K562 (cell line): ENCODE measurements around the gene TEDDM1. TPM values are rescaled to one million over a fixed set of nuclear protein-coding genes. Genes with fewer than 3 reads are reported as not detected.
A peak's percentile ranks its signal among the peaks of the same experiment; 100 is the strongest.

Experiments
- ATAC-seq: fragments of 200-7000 bp; cut with Tn5 transposase; 3 replicates; pipeline ENCODE4 v1.9.1; 2020; ENCODE audit warnings: moderate library complexity
- BruUV-seq: library from RNA; stranded (reverse); fragments of 400-500 nt; replicated peaks from 2 replicates; lab custom pipeline; 2021; lab: Mats Ljungman, UMichigan
- CTCF ChIA-PET: fragments of 300-600 bp; formaldehyde crosslinking; extraction: SDS; loops from one replicate; lab custom pipeline; 2021; ENCODE audit warnings: low intra/inter-chr PET ratio; lab: Yijun Ruan, JAX
- POLR2A ChIA-PET: fragments of 300-600, 350-650 bp; sonication (Branson Sonifier 250); formaldehyde crosslinking; extraction: SDS; loops from one replicate; lab custom pipeline; 2021; ENCODE audit warnings: antibody characterized with exemption, inconsistent platforms; lab: Yijun Ruan, JAX
- DNase-seq, 4 experiments: peaks; one replicate each; pipeline versions ENCODE4 v3.0.0 to v3.0.0-alpha.2; 2011 to 2018; ENCODE audit warnings: low spot score in 3 of 4, mixed read lengths in 3 of 4; ENCODE audit errors: extremely low read depth in 1 of 4
- FAIRE-seq: peaks from 2 replicates; lab custom pipeline; 2011; peaks lifted over from hg19 to GRCh38; lab: Jason Lieb, UNC
- H2AFZ ChIP-seq: 2 replicates; pipeline ENCODE4 v1.6.0; 2011; ENCODE audit warnings: low read depth, low read length, control low read depth, inconsistent platforms
- H3K27ac ChIP-seq: fragments of 200-600 bp; 3 replicates; pipeline ENCODE4 v1.8.0; 2011; ENCODE audit warnings: low read depth, mild to moderate bottlenecking, control low read depth, inconsistent platforms, low read length, moderate library complexity, mixed read lengths; ENCODE audit errors: extremely low read depth
- H3K27me3 ChIP-seq, 2 experiments: fragments of 300-600 bp in 1 of 2; 2 replicates in 1 of 2; 3 replicates in 1 of 2; pipeline versions ENCODE4 v1.6.0 to v1.8.0; 2011; ENCODE audit warnings: inconsistent platforms in 2 of 2, low read length in 2 of 2, mild to moderate bottlenecking in 1 of 2, mixed read lengths in 1 of 2, moderate library complexity in 1 of 2; ENCODE audit not compliant: control insufficient read depth in 2 of 2, insufficient read depth in 2 of 2
- H3K36me3 ChIP-seq: fragments of 300-600 bp; 3 replicates; pipeline ENCODE4 v1.8.0; 2011; ENCODE audit warnings: mild to moderate bottlenecking, low read length, inconsistent platforms; ENCODE audit not compliant: control insufficient read depth, insufficient read depth
- H3K4me1 ChIP-seq, 2 experiments: fragments of 200-600 bp in 1 of 2; replicated peaks in 1 of 2; 2 replicates in 1 of 2; 3 replicates in 1 of 2; pipeline versions ENCODE4 v1.5.1 to v1.8.0; 2011; ENCODE audit warnings: inconsistent platforms in 2 of 2, low read length in 2 of 2, mild to moderate bottlenecking in 1 of 2, mixed read lengths in 1 of 2, moderate library complexity in 1 of 2; ENCODE audit not compliant: control insufficient read depth in 2 of 2, insufficient read depth in 2 of 2
- H3K4me2 ChIP-seq: 2 replicates; pipeline ENCODE4 v1.6.1; 2011; ENCODE audit warnings: low read length, control low read depth, inconsistent platforms, mixed read lengths; ENCODE audit not compliant: insufficient read depth
- H3K4me3 ChIP-seq: fragments of 200-600 bp; sonication (generic), shearing (Covaris generic); 2 replicates; pipeline ENCODE4 v1.5.1; 2016; ENCODE audit warnings: control low read depth, inconsistent platforms
- H3K79me2 ChIP-seq: fragments of 200-600 bp; 3 replicates; pipeline ENCODE4 v1.8.0; 2011; ENCODE audit warnings: low read length, inconsistent platforms; ENCODE audit not compliant: control insufficient read depth, insufficient read depth
- H3K9ac ChIP-seq, 2 experiments: 2 replicates each; pipeline versions ENCODE4 v1.6.0 to v1.6.1; 2011; ENCODE audit warnings: low read depth in 2 of 2, low read length in 2 of 2, control low read depth in 1 of 2, inconsistent platforms in 1 of 2, mild to moderate bottlenecking in 1 of 2, mixed read lengths in 1 of 2; ENCODE audit not compliant: insufficient read depth in 1 of 2
- H3K9me1 ChIP-seq: one replicate; pipeline ENCODE4 v1.6.0; 2011; ENCODE audit warnings: inconsistent platforms, mild to moderate bottlenecking, low read length, moderate library complexity; ENCODE audit not compliant: control insufficient read depth, insufficient read depth
- H3K9me3 ChIP-seq: replicated peaks from 2 replicates; pipeline ENCODE4 v1.5.1; 2011; ENCODE audit warnings: low read depth, low read length, inconsistent platforms; ENCODE audit not compliant: control insufficient read depth, insufficient read depth
- H4K20me1 ChIP-seq: replicated peaks from 2 replicates; pipeline ENCODE4 v1.6.1; 2011; ENCODE audit warnings: low read length, inconsistent platforms, mixed read lengths; ENCODE audit not compliant: control insufficient read depth, insufficient read depth
- ASH1L ChIP-seq: fragments of 450-650 bp; IDR thresholded peaks from 2 replicates; pipeline ENCODE4 v1.6.1; 2018; ENCODE audit warnings: borderline replicate concordance, mild to moderate bottlenecking, low read depth; ENCODE audit not compliant: partially characterized antibody
- CSDE1 ChIP-seq, 2 experiments: fragments of 450-650 bp; IDR thresholded peaks; 2 replicates each; pipeline ENCODE4 v1.6.1; 2016; ENCODE audit warnings: mild to moderate bottlenecking in 1 of 2
- ELF1 ChIP-seq: fragments of 200-800 bp; sonication (Bioruptor generic); IDR thresholded peaks from 2 replicates; pipeline ENCODE4 v1.6.1; 2016; ENCODE audit warnings: missing genetic modification characterization, missing compliant biosample characterization
- ELK3 ChIP-seq: fragments of 450-650 bp; formaldehyde crosslinking; IDR thresholded peaks from 2 replicates; pipeline ENCODE4 v1.4.0; 2020; ENCODE audit warnings: mild to moderate bottlenecking
- GABPB1 ChIP-seq: sonication (generic); formaldehyde crosslinking; IDR thresholded peaks from 2 replicates; pipeline ENCODE4 v1.8.0; 2022; ENCODE audit warnings: mild to moderate bottlenecking, missing genetic modification reagents
- JUND ChIP-seq, 2 experiments: IDR thresholded peaks; 2 replicates in 1 of 2; 3 replicates in 1 of 2; pipeline ENCODE4 v1.6.1; 2011; ENCODE audit warnings: borderline replicate concordance in 2 of 2, low read depth in 2 of 2, low read length in 2 of 2, improper control_type of control experiment in 1 of 2, missing biosample characterization in 1 of 2, missing genetic modification characterization in 1 of 2, missing genetic modification reagents in 1 of 2
- KLF13 ChIP-seq: fragments of 450-650 bp; IDR thresholded peaks from 2 replicates; pipeline ENCODE4 v1.6.1; 2016; ENCODE audit warnings: missing genetic modification characterization, low read depth, mild to moderate bottlenecking, missing compliant biosample characterization, moderate library complexity, borderline replicate concordance
- MCM3 ChIP-seq: fragments of 450-650 bp; IDR thresholded peaks from 2 replicates; pipeline ENCODE4 v1.6.1; 2016
- MEF2A ChIP-seq: IDR thresholded peaks from 2 replicates; pipeline ENCODE4 v1.6.1; 2011; ENCODE audit warnings: low read depth, mild to moderate bottlenecking, low read length, moderate library complexity; ENCODE audit not compliant: control insufficient read depth
- ZNF316 ChIP-seq: fragments of 450-650 bp; IDR thresholded peaks from 2 replicates; pipeline ENCODE4 v1.6.1; 2016
- ZNF431 ChIP-seq: sonication (generic); formaldehyde crosslinking; IDR thresholded peaks from 2 replicates; pipeline ENCODE4 v1.8.0; 2022; ENCODE audit warnings: mild to moderate bottlenecking, missing genetic modification reagents
- ZNF764 ChIP-seq: fragments of 250-450 bp; sonication (Bioruptor Pico); IDR thresholded peaks from 2 replicates; pipeline ENCODE4 v1.4.0; 2020; ENCODE audit warnings: low read depth, mild to moderate bottlenecking, moderate library complexity
- WGBS: fragments of 100-300 bp; shearing (Covaris generic); methylation state at CpG from one replicate; pipeline ENCODE4 v1.1.6; 2016; ENCODE audit warnings: low coverage, mixed read lengths; ENCODE audit not compliant: insufficient coverage; ENCODE audit errors: missing lambda C conversion rate; 5-methylcytosine and 5-hydroxymethylcytosine counted together
- in situ Hi-C: fragments of 300-500 bp; cut with MboI; formaldehyde crosslinking; loops from 4 replicates; pipeline ENCODE4 v1.15.0; 2018; ENCODE audit warnings: inconsistent platforms, mixed read lengths
- intact Hi-C: fragments of 100-400 bp; cut with micrococcal nuclease; formaldehyde crosslinking; loops from 2 replicates; pipeline ENCODE4 v1.14.2; 2022
- polyA plus RNA-seq, 8 experiments: library from polyadenylated mRNA; depleted of rRNA in 4 of 8; stranded (reverse) in 5 of 8; unstranded in 3 of 8; fragments of >200 nt; fragmentation: Nextera tagmentation in 2 of 8; fragmentation: Illumina TruSeq in 1 of 8; extraction: Ambion mirVana in 2 of 8; extraction: Trizol in 1 of 8; gene quantifications; 2 replicates each; pipeline versions ENCODE4 v1.2.1 to v1.2.3, GENCODE V29; 2011 to 2014; ENCODE audit warnings: inconsistent platforms in 1 of 8, missing spikeins in 1 of 8
- total RNA-seq, 7 experiments: library from RNA; depleted of rRNA in 6 of 7; stranded (reverse); fragments of >200 nt in 6 of 7; fragmentation: Illumina TruSeq in 2 of 7; extraction: Trizol in 2 of 7; gene quantifications; 2 replicates each; pipeline versions ENCODE4 v1.2.1 to v1.2.3, GENCODE V29; 2011 to 2021; ENCODE audit warnings: low replicate concordance in 1 of 7
- TF ChIP-seq, protein P1 (sequence below): fragments of 150-350 bp; IDR thresholded peaks from 2 replicates; pipeline ENCODE4 v1.6.1; 2014; ENCODE audit warnings: low read depth, mild to moderate bottlenecking, low read length, borderline replicate concordance
- TF ChIP-seq, protein P2 (sequence below), 3 experiments: IDR thresholded peaks in 2 of 3; conservative IDR thresholded peaks in 1 of 3; 2 replicates each; pipeline ENCODE4 v1.5.1; 2011 to 2012; ENCODE audit warnings: low read length in 3 of 3, mild to moderate bottlenecking in 3 of 3, control low read depth in 2 of 3, improper control_type of control experiment in 1 of 3, inconsistent platforms in 1 of 3, low read depth in 1 of 3, mixed read lengths in 1 of 3, moderate library complexity in 1 of 3; ENCODE audit not compliant: insufficient read depth in 2 of 3

The TEDDM1 gene
- total and polyA plus RNA-seq, 9 of the 15 experiments (the other 6 are each of a cell fraction or from before 2014, with no cell fraction given) = not detected

DNA sequence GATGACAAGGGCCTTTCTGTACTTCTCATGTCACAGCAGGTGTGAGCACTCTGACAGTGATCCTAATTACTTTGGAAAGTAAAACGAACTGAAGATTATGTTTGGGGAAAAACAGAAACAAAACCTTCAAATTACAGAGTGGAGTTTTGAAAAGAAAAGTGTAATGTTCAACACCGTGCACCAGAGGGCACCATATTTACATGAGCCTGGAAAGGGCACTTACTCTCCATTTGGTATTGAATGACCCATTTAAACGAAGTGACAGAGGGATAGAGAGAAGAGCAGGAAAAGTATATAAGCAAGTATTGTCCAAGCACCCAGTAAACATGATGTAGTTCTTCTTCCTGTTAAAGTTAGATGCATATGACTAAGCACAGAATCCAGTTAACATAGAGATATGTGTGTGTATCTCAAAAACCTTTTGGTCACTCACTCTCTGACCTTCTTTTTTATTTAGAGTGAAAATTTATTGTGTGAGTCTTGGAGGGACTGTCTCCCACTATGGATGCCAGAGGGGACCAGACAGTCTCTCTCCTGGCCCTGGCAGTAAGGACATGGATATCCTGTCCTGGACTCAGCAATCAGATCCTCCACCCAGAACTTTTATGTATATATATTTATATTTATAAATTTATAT is 45.7 kb upstream of the TEDDM1 start:
- CTCF ChIA-PET = interaction anchor here (0.6 to 1.9 kb wide), 5 partner anchors 49 to 362 kb away, joined by 3 to 14 read pairs (median 5); no protein-coding TSS in a partner anchor
- intact Hi-C loops = loop anchor here (1.0 to 2.0 kb wide), 5 partner anchors 149 to 361 kb away; no protein-coding TSS in a partner anchor
- H3K4me3 ChIP-seq = no peak overlapping the region
- POLR2A ChIA-PET = no interaction called here
- ATAC-seq (peak; percentile 89), DNase-seq (peak; percentile 63 to 77 (median 69)), FAIRE-seq (peak; percentile 91)
- no peaks in the 10 kb centered on the region for H3K9me1 ChIP-seq
- in situ Hi-C loops = loop anchor here (5.0 kb wide), 1 partner anchor 341 kb away; the partner anchor contains the start of gene NPL
- peak overlapping the region; percentile 52; the same call in 1 of the 2 replicates for H3K4me2 ChIP-seq
- no peaks in the 10 kb centered on the region for H3K36me3 ChIP-seq
- H3K4me1 ChIP-seq = no peaks in the 10 kb centered on the region; a peak in 1 of 5 replicates
- BruUV-seq = no TSS peak
- peak overlapping the region; percentile 80 for H2AFZ ChIP-seq
- H3K79me2 ChIP-seq = no peaks in the 10 kb centered on the region
- no peaks in the 10 kb centered on the region for H3K9me3 ChIP-seq
- 0 out of 4 replicates have a peak overlapping the region, but pooled peaks of 1 of the 2 experiments have one; percentile 8 for H3K9ac ChIP-seq
- WGBS = 0% methylated on average over 3 of the region's 3 CpGs
- no peak overlapping the region for H3K27ac ChIP-seq
- peaks cover 0 to 6% of the 10 kb centered on the region in 2 experiments; a peak in 3 of 5 replicates for H3K27me3 ChIP-seq
- H4K20me1 ChIP-seq = 0 out of 2 replicates have a peak, but pooled peaks cover 4% of the 10 kb centered on the region
- no peak for TF ChIP-seq ELF1 (tag)
- no peak for TF ChIP-seq KLF13
- TF ChIP-seq ELK3 (CRISPR knock-in tag) = no peak
- TF ChIP-seq, protein P1, sequence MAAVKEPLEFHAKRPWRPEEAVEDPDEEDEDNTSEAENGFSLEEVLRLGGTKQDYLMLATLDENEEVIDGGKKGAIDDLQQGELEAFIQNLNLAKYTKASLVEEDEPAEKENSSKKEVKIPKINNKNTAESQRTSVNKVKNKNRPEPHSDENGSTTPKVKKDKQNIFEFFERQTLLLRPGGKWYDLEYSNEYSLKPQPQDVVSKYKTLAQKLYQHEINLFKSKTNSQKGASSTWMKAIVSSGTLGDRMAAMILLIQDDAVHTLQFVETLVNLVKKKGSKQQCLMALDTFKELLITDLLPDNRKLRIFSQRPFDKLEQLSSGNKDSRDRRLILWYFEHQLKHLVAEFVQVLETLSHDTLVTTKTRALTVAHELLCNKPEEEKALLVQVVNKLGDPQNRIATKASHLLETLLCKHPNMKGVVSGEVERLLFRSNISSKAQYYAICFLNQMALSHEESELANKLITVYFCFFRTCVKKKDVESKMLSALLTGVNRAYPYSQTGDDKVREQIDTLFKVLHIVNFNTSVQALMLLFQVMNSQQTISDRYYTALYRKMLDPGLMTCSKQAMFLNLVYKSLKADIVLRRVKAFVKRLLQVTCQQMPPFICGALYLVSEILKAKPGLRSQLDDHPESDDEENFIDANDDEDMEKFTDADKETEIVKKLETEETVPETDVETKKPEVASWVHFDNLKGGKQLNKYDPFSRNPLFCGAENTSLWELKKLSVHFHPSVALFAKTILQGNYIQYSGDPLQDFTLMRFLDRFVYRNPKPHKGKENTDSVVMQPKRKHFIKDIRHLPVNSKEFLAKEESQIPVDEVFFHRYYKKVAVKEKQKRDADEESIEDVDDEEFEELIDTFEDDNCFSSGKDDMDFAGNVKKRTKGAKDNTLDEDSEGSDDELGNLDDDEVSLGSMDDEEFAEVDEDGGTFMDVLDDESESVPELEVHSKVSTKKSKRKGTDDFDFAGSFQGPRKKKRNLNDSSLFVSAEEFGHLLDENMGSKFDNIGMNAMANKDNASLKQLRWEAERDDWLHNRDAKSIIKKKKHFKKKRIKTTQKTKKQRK = no peak
- TF ChIP-seq JUND (IDR thresholded peaks at IDR 0.05; ENCODE audit: borderline replicate concordance, low read depth, low read length) = 0 out of 2 replicates have a peak, but pooled peaks have one; percentile 23
- TF ChIP-seq JUND (tag; IDR thresholded peaks at IDR 0.05; ENCODE audit: borderline replicate concordance, low read depth, low read length) = no peak
- no peak for TF ChIP-seq MEF2A
- TF ChIP-seq, protein P2, sequence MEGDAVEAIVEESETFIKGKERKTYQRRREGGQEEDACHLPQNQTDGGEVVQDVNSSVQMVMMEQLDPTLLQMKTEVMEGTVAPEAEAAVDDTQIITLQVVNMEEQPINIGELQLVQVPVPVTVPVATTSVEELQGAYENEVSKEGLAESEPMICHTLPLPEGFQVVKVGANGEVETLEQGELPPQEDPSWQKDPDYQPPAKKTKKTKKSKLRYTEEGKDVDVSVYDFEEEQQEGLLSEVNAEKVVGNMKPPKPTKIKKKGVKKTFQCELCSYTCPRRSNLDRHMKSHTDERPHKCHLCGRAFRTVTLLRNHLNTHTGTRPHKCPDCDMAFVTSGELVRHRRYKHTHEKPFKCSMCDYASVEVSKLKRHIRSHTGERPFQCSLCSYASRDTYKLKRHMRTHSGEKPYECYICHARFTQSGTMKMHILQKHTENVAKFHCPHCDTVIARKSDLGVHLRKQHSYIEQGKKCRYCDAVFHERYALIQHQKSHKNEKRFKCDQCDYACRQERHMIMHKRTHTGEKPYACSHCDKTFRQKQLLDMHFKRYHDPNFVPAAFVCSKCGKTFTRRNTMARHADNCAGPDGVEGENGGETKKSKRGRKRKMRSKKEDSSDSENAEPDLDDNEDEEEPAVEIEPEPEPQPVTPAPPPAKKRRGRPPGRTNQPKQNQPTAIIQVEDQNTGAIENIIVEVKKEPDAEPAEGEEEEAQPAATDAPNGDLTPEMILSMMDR (IDR thresholded peaks at IDR 0.05 in 2 of 3, conservative IDR thresholded peaks at IDR 0.05 in 1 of 3; ENCODE audit: insufficient read depth in 2 of 3, low read depth in 1 of 3, low read length in 3 of 3) = peak; percentile 74 to 89 (median 81)
- no peak for TF ChIP-seq ZNF764 (CRISPR knock-in tag)
- TF ChIP-seq ASH1L = no peak
- no peak for TF ChIP-seq ZNF431 (CRISPR knock-in tag)
- TF ChIP-seq MCM3 = no peak
- TF ChIP-seq ZNF316 = no peak
- TF ChIP-seq GABPB1 (CRISPR knock-in tag) = no peak
- TF ChIP-seq CSDE1 (IDR thresholded peaks at IDR 0.05) = 0 out of 4 replicates have a peak, but pooled peaks of 1 of the 2 experiments have one; percentile 31
